ENCODE data around the gene CD300LB. TPM values are rescaled to one million over a fixed set of nuclear protein-coding genes. Genes with fewer than 3 reads are reported as not detected.

The CD300LB gene
- total and polyA plus RNA-seq, 4 experiments from 2014 or later, result 0.17 to 0.19 TPM; not detected in 2

DNA sequence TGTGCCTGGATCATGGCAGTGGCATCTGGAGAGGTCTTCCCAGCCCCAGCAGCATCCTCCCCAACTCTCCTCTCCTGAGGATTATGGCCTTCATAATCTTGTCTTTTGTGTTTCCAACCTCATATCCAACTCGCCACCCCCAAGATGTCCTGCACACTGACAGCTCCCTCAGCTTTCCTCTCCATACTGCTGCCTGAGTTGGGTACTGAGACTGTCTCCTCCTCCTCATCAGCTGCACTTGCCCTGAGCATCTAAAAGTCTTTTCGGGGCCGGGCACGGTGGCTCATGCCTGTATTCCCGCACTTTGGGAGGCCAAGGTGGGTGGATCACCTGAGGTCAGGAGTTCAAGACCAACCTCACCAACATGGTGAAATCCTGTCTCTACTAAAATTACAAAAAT lies 2.0 kb downstream of the CD300LB start:
- Mint-ChIP-seq H3K9me3 (peaks cover 0 to 2% (median 0%) of the 10 kb centered on the region in 8 donors), H3K27ac (no peak overlapping the region), H3K4me3 (no peak overlapping the region), H3K36me3 (no peaks in the 10 kb centered on the region), H3K27me3 (peaks cover 21 to 33% of the 10 kb centered on the region in 2 donors), H3K4me1 (peaks cover 0 to 5% (median 4%) of the 10 kb centered on the region in 4 donors)
- no peaks in the 10 kb centered on the region for H3K4me1 ChIP-seq (ENCODE audit: insufficient read depth, low read length)
- intact Hi-C loops (cut with micrococcal nuclease), result no loop called here
- no peaks in the 10 kb centered on the region for H3K36me3 ChIP-seq (ENCODE audit: insufficient read depth, low read length)
- no peak overlapping the region for H3K27ac ChIP-seq (ENCODE audit: low read depth, low read length)
- ChIA-PET POLR2A (ENCODE audit: partially characterized antibody) (interaction anchor here (0.6 kb wide), 1 partner anchor 83 kb away, joined by 3 read pairs; no protein-coding TSS in a partner anchor), CTCF (ENCODE audit: partially characterized antibody) (no interaction called here)
- no peak for DNase-seq
- H3K27me3 ChIP-seq (ENCODE audit: insufficient read depth, low read length), result peaks cover 12% of the 10 kb centered on the region
- no peak overlapping the region for H3K4me3 ChIP-seq (ENCODE audit: low read length in 2 of 2)
- no peaks in the 10 kb centered on the region for H3K9me3 ChIP-seq (ENCODE audit: control insufficient read depth in 1 of 2, low read length in 2 of 2)

DNA sequence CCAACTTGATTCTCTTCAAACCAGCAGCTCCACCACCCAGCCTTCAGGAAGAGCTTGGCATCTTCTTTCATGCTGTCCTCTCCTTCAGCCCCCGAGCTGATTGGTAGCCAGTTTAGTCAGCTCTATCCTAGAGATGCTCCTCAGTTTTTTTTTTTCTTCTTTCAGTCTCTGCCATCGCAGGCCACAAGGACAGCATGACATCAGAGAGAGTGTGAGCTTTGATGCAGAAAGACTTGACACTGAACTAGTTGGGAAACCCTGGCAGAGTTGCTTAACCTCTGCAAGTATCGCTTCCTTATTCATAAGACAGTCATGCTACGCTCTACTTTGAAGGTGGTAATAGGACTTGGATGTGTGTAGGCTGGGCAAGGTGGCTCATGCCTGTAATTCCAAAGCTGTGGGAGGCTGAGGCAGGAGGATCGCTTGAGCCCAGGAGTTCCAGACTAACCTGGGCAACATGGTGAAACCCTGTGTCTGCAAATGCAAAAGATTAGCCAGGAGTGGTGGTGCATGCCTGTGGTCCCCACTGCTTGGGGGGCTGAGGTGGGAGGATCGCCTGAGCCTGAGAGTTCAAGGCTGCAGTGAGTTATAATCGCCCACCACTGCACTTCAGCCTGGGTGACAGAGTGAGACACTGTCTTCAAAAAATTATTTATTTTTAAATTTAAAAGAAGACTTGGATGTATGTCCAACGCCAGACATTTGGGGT lies 2.6 kb downstream of the CD300LB start:
- H3K27ac ChIP-seq (ENCODE audit: low read depth, low read length), result no peak overlapping the region
- peaks cover 0 to 2% (median 0%) of the 10 kb centered on the region in 8 donors for H3K9me3 Mint-ChIP-seq

DNA sequence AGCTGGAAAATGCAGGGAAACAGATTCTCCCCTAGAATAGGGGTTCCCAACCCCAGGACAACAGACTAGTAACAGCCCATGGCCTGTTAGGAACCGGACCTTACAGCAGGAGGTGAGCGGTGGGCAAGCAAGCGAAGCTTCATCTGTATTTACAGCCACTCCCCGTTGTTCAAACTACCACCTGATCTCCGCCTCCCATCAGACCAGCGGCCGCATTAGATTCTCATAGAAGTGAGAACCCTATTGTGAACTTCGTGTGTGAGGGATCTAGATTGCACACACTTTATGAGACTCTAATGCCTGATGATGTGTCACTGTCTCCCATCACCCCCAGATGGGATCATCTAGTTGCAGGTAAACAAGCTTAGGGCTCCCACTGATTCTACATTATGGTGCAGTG lies 3.5 kb downstream of the CD300LB start:
- CTCF ChIA-PET (ENCODE audit: partially characterized antibody), result interaction anchor here (1.4 kb wide), 1 partner anchor 159 kb away, joined by 5 read pairs; no protein-coding TSS in a partner anchor
- Histone ChIP-seq H3K27ac (ENCODE audit: low read depth, low read length) (no peak overlapping the region), H3K4me1 (ENCODE audit: insufficient read depth, low read length) (no peaks in the 10 kb centered on the region), H3K27me3 (ENCODE audit: insufficient read depth, low read length) (peaks cover 5% of the 10 kb centered on the region), H3K4me3 (ENCODE audit: low read length in 2 of 2) (no peak overlapping the region), H3K36me3 (ENCODE audit: insufficient read depth, low read length) (no peaks in the 10 kb centered on the region), H3K9me3 (ENCODE audit: control insufficient read depth in 1 of 2, low read length in 2 of 2) (no peaks in the 10 kb centered on the region)
- no peak for DNase-seq
- Mint-ChIP-seq H3K27ac (no peak overlapping the region), H3K4me3 (no peak overlapping the region), H3K9me3 (peaks cover 0 to 5% (median 0%) of the 10 kb centered on the region in 8 donors), H3K27me3 (peaks cover 29 to 41% of the 10 kb centered on the region in 2 donors), H3K4me1 (peaks cover 0 to 2% (median under 1%) of the 10 kb centered on the region in 4 donors), H3K36me3 (no peaks in the 10 kb centered on the region)
- intact Hi-C loops (cut with micrococcal nuclease), result no loop called here
- POLR2A ChIA-PET (ENCODE audit: partially characterized antibody), result no interaction called here

More for the DNA sequence above, 2.6 kb downstream of the CD300LB start:
- no peaks in the 10 kb centered on the region for H3K36me3 ChIP-seq (ENCODE audit: insufficient read depth, low read length)
- ChIA-PET CTCF (ENCODE audit: partially characterized antibody) (no interaction called here), POLR2A (ENCODE audit: partially characterized antibody) (interaction anchor here (0.6 kb wide), 1 partner anchor 84 kb away, joined by 3 read pairs; no protein-coding TSS in a partner anchor)
- H3K4me1 ChIP-seq (ENCODE audit: insufficient read depth, low read length), result no peaks in the 10 kb centered on the region
- intact Hi-C loops (cut with micrococcal nuclease), result no loop called here
- peaks cover 9% of the 10 kb centered on the region for H3K27me3 ChIP-seq (ENCODE audit: insufficient read depth, low read length)
- Mint-ChIP-seq H3K4me3 (no peak overlapping the region), H3K36me3 (no peaks in the 10 kb centered on the region), H3K27ac (no peak overlapping the region), H3K4me1 (peaks cover 0 to 5% (median 4%) of the 10 kb centered on the region in 4 donors), H3K27me3 (peaks cover 25 to 37% of the 10 kb centered on the region in 2 donors)
- no peak overlapping the region for H3K4me3 ChIP-seq (ENCODE audit: low read length in 2 of 2)
- no peaks in the 10 kb centered on the region for H3K9me3 ChIP-seq (ENCODE audit: control insufficient read depth in 1 of 2, low read length in 2 of 2)
- DNase-seq, result no peak

DNA sequence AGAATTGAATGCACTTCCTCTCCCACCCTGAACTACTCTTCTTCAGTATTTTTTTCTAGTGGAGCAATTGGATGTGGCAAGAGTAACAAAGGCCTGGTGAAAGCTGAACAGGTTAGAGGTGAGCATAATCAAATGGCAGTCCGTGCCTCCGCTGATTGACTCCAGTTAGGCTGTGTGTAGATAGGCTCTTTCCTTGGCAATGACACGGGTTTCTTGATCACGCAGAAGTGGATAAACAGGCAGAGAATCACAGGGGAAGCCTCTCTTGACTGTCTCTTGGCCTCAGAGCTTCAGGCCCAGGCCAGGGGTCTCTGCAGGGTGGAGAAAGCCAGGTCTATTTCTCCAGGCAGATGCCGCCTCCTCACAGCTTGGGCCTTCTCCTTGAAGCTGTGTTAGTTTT lies 4.2 kb downstream of the CD300LB start:
- Histone ChIP-seq H3K27ac (ENCODE audit: low read depth, low read length) (no peak overlapping the region), H3K9me3 (ENCODE audit: control insufficient read depth in 1 of 2, low read length in 2 of 2) (no peaks in the 10 kb centered on the region), H3K27me3 (ENCODE audit: insufficient read depth, low read length) (no peaks in the 10 kb centered on the region), H3K4me3 (ENCODE audit: low read length in 2 of 2) (no peak overlapping the region), H3K4me1 (ENCODE audit: insufficient read depth, low read length) (no peaks in the 10 kb centered on the region), H3K36me3 (ENCODE audit: insufficient read depth, low read length) (no peaks in the 10 kb centered on the region)
- no peaks in the 10 kb centered on the region for H3K36me3 Mint-ChIP-seq
- H3K27me3 Mint-ChIP-seq, result peaks cover 32 to 41% of the 10 kb centered on the region in 2 donors
- peaks cover 0 to 5% (median 0%) of the 10 kb centered on the region in 8 donors for H3K9me3 Mint-ChIP-seq
- intact Hi-C loops (cut with micrococcal nuclease), result no loop called here
- H3K4me3 Mint-ChIP-seq, result no peak overlapping the region
- H3K4me1 Mint-ChIP-seq, result no peaks in the 10 kb centered on the region
- no peak overlapping the region for H3K27ac Mint-ChIP-seq
- POLR2A ChIA-PET (ENCODE audit: partially characterized antibody), result no interaction called here
- DNase-seq, result no peak
- CTCF ChIA-PET (ENCODE audit: partially characterized antibody), result interaction anchor here (1.4 kb wide), 1 partner anchor 158 kb away, joined by 5 read pairs; no protein-coding TSS in a partner anchor

DNA sequence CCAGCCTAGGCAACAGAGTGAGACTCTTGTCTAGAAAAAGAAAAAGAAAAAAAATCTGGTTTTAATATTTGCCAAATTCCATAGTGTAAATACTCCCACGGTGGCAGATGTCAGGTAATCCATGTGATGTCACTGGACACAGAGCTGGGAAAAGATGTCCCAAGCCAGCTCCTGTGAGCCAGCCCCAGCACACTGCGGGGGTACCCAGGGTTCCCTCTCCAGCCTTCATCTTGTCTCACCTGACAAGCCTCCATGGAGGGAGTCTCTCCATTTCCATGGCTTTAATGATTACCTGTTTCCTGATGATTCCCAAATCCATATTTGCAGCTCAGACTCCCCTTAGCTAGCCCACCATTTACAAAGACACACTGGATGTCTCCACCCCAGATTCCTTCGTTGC lies 4.6 kb downstream of the CD300LB start:
- Histone ChIP-seq H3K27ac (ENCODE audit: low read depth, low read length) (no peak overlapping the region), H3K9me3 (ENCODE audit: control insufficient read depth in 1 of 2, low read length in 2 of 2) (no peaks in the 10 kb centered on the region), H3K27me3 (ENCODE audit: insufficient read depth, low read length) (peaks cover 4% of the 10 kb centered on the region), H3K36me3 (ENCODE audit: insufficient read depth, low read length) (no peaks in the 10 kb centered on the region), H3K4me1 (ENCODE audit: insufficient read depth, low read length) (no peaks in the 10 kb centered on the region), H3K4me3 (ENCODE audit: low read length in 2 of 2) (no peak overlapping the region)
- DNase-seq, result no peak
- Mint-ChIP-seq H3K27ac (no peak overlapping the region), H3K4me3 (no peak overlapping the region), H3K4me1 (no peaks in the 10 kb centered on the region), H3K27me3 (peaks cover 35 to 40% of the 10 kb centered on the region in 2 donors), H3K36me3 (no peaks in the 10 kb centered on the region), H3K9me3 (peaks cover 0 to 5% (median 0%) of the 10 kb centered on the region in 8 donors)
- intact Hi-C loops (cut with micrococcal nuclease), result no loop called here
- ChIA-PET CTCF (ENCODE audit: partially characterized antibody) (interaction anchor here (1.4 kb wide), 1 partner anchor 158 kb away, joined by 5 read pairs; no protein-coding TSS in a partner anchor), POLR2A (ENCODE audit: partially characterized antibody) (no interaction called here)

DNA sequence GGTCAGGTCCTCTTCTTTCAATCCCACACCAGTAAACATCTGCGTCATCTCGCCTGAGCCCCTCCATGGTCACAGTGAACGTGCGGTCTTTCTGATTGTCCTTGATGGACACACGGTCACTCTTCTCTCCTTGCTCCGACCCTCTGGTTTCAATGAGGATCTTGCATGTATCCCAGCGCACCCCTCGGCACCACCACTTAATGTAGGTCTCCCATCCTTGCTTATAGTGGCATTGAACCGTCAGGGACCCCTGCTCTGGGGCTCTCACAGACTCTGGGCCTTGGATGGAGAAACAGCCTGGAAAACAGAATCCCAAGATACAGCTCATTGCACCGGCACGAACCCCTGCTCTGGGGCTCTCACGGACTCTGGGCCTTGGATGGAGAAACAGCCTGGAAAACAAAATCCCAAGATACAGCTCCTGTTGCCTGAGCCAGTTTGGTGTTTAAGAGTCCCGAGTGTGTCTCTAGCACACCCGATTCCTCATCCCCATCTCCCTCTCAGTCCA lies 5.4 kb downstream of the CD300LB start:
- H3K4me3 Mint-ChIP-seq, result no peak overlapping the region
- H3K27ac Mint-ChIP-seq, result no peak overlapping the region
- peaks cover 36 to 44% of the 10 kb centered on the region in 2 donors for H3K27me3 Mint-ChIP-seq
- ChIA-PET CTCF (ENCODE audit: partially characterized antibody) (no interaction called here), POLR2A (ENCODE audit: partially characterized antibody) (no interaction called here)
- H3K4me1 Mint-ChIP-seq, result peaks cover 0 to 3% (median under 1%) of the 10 kb centered on the region in 4 donors
- Histone ChIP-seq H3K4me1 (ENCODE audit: insufficient read depth, low read length) (no peaks in the 10 kb centered on the region), H3K36me3 (ENCODE audit: insufficient read depth, low read length) (no peaks in the 10 kb centered on the region), H3K4me3 (ENCODE audit: low read length in 2 of 2) (no peak overlapping the region), H3K27ac (ENCODE audit: low read depth, low read length) (no peak overlapping the region), H3K27me3 (ENCODE audit: insufficient read depth, low read length) (peaks cover 6% of the 10 kb centered on the region), H3K9me3 (ENCODE audit: control insufficient read depth in 1 of 2, low read length in 2 of 2) (no peaks in the 10 kb centered on the region)
- DNase-seq, result no peak
- peaks cover 0 to 5% (median 0%) of the 10 kb centered on the region in 8 donors for H3K9me3 Mint-ChIP-seq
- intact Hi-C loops (cut with micrococcal nuclease), result no loop called here
- H3K36me3 Mint-ChIP-seq, result no peaks in the 10 kb centered on the region

DNA sequence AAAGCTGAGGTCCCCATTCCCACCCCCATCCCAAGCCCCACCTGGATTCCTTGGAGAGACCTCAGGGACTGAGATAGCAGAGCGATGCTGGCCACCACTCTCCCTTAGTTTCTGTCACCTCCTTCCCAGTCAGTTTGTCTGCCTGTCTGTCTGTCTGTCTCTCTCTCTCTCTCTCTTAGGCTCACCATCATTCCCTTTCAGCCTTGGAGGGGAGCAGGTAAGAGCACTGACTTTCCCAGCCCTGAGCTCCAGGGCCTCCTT lies 5.9 kb downstream of the CD300LB start:
- no peaks in the 10 kb centered on the region for H3K36me3 Mint-ChIP-seq
- no peak overlapping the region for H3K27ac Mint-ChIP-seq
- Histone ChIP-seq H3K27ac (ENCODE audit: low read depth, low read length) (no peak overlapping the region), H3K4me3 (ENCODE audit: low read length in 2 of 2) (no peak overlapping the region), H3K9me3 (ENCODE audit: control insufficient read depth in 1 of 2, low read length in 2 of 2) (no peaks in the 10 kb centered on the region), H3K36me3 (ENCODE audit: insufficient read depth, low read length) (no peaks in the 10 kb centered on the region), H3K27me3 (ENCODE audit: insufficient read depth, low read length) (peaks cover 6% of the 10 kb centered on the region), H3K4me1 (ENCODE audit: insufficient read depth, low read length) (no peaks in the 10 kb centered on the region)
- ChIA-PET CTCF (ENCODE audit: partially characterized antibody) (no interaction called here), POLR2A (ENCODE audit: partially characterized antibody) (no interaction called here)
- H3K4me1 Mint-ChIP-seq, result peaks cover 0 to 4% (median 1%) of the 10 kb centered on the region in 4 donors
- intact Hi-C loops (cut with micrococcal nuclease), result no loop called here
- no peak for DNase-seq
- H3K9me3 Mint-ChIP-seq, result peaks cover 0 to 5% (median 0%) of the 10 kb centered on the region in 8 donors
- no peak overlapping the region for H3K4me3 Mint-ChIP-seq
- peaks cover 34 to 42% of the 10 kb centered on the region in 2 donors for H3K27me3 Mint-ChIP-seq
